Stimulated activated CD8-positive, alpha-beta memory T cell treated with anti-CD3 and anti-CD28 coated beads, Interleukin-2, amount 100 ng/mL, for 48 hours (primary cell): ENCODE data around the gene DPEP2NB.
A peak's percentile ranks its signal among the peaks of the same experiment; 100 is the strongest.
"Not testable (repeated sequence)": the region's sequence is repeated elsewhere in the genome, so short reads cannot be mapped to it uniquely, and the experiment has no call there.

Experiments used
- DNase-seq, 2 donors: peaks; one replicate each; pipeline ENCODE4 v3.0.0-alpha.2; 2020; ENCODE audit warnings: low read depth in 2 of 2

The DPEP2NB gene

GRCh38 chr16:67982011-67982696 is 33.6 kb downstream of the DPEP2NB start:
- no peak for DNase-seq

GRCh38 chr16:67979955-67980678 is 35.6 kb downstream of the DPEP2NB start, which contains the start of gene DPEP3:
DPEP3 (minus strand) TSS chr16:67980499; CDS start chr16:67980380, 119 bp downstream.
- no peak for DNase-seq

GRCh38 chr16:67977469-67978227 is 38.1 kb downstream of the DPEP2NB start:
- DNase-seq, result no peak

- DNase-seq, result no peak
Measured at GRCh38 chr16:67977005-67977404, 38.7 kb downstream of the DPEP2NB start.

- no peak for DNase-seq
Measured at GRCh38 chr16:67976205-67976604, 39.5 kb downstream of the DPEP2NB start.

- DNase-seq, result no peak
Measured at GRCh38 chr16:67975321-67976105, 40.2 kb downstream of the DPEP2NB start.

- DNase-seq, result not testable (repeated sequence)
Measured at GRCh38 chr16:67972285-67972684, 43.4 kb downstream of the DPEP2NB start.

GRCh38 chr16:67971111-67971510 is 44.6 kb downstream of the DPEP2NB start:
- DNase-seq, result no peak

GRCh38 chr16:67969254-67970039 is 46.3 kb downstream of the DPEP2NB start:
- no peak for DNase-seq

GRCh38 chr16:67968400-67969253 is 47.1 kb downstream of the DPEP2NB start, which contains the start of gene SLC12A4:
SLC12A4 (minus strand) TSS chr16:67968637; CDS start chr16:67968553, 84 bp downstream.
- DNase-seq, result peak; percentile 86 to 90

- peak in 1 of 2 donors; percentile 20 for DNase-seq
Measured at GRCh38 chr16:67967958-67968399, 47.7 kb downstream of the DPEP2NB start.

GRCh38 chr16:67967183-67967957 is 48.3 kb downstream of the DPEP2NB start:
- peak in 1 of 2 donors; percentile 23 for DNase-seq

GRCh38 chr16:67966549-67967182 is 49.0 kb downstream of the DPEP2NB start:
- no peak for DNase-seq

- DNase-seq, result no peak
Measured at GRCh38 chr16:67965668-67966548, 49.8 kb downstream of the DPEP2NB start.

- DNase-seq, result no peak
Measured at GRCh38 chr16:67964477-67965131, 51.1 kb downstream of the DPEP2NB start.

- DNase-seq, result no peak
Measured at GRCh38 chr16:67963662-67964321, 51.9 kb downstream of the DPEP2NB start.
